NCI-H2227 treated with DMSO at 0.1 percent for 48 hours (cell line): Measurements from ENCODE around the gene PRRG4.
"Not testable (repeated sequence)": the region's sequence is repeated elsewhere in the genome, so short reads cannot be mapped to it uniquely, and the experiment has no call there.

Source experiments
- DNase-seq: peaks from one replicate; lab custom pipeline; 2025; lab: John Stamatoyannopoulos, UW

Gene PRRG4

DNA sequence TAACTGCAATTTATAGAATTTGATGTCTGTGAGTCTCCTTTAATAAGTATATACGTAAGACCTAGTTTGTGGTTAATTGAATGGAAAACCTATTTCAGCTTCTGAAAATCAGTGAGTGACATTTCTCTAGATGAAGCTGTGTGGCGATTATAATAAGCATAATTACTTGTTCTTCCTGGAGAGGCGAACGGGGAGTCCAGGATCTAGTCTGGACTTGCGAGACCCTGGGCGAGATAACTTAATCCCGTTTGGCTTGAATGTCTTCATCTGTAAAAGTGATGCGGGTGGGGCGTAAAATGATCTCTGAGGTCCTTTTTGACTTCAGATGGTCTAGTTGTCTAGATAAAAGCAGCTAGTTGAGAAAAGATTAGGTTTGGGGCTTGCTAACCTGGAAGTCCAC is 1.1 kb downstream of the PRRG4 start:
- no peak for DNase-seq

DNA sequence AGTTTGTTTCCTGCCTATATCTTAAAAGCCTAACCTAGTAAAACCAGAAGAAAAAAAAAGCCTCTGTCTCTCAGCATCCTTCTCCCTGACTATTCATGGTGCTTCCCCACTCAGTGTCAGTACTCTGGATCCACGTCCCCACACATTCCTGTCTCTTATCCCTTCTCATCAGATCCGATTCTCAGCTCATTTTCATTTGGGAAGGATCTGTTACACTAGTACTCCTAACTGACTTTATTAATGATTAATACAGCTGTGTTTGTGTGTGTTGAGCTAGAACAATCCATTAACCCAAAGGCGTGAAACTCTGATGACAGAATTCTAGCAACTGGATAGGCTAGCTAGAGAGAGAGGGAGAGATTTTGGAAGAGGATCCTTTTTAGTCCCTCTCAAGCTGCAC is 1.5 kb downstream of the PRRG4 start:
- DNase-seq, result no peak

DNA sequence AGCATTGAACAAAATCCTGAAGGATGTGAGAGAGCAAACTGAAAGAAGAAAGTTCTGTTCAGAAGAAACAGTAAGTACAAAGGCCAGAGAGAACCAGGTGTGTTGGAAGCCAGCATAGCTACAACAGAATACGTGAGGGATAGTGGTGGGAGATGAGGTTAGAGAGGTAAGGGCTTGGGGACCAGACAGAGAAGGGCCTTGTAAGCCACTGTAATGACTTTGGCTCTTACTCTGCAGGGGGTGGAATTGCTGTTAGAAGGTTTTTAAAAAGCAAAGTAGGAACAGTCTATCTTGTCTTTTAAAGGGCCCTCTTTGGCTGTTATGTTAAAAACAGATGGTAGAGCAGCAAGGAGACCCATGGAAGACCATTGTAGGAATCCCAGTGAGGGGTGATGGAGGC is 4.2 kb downstream of the PRRG4 start:
- DNase-seq, result no peak

DNA sequence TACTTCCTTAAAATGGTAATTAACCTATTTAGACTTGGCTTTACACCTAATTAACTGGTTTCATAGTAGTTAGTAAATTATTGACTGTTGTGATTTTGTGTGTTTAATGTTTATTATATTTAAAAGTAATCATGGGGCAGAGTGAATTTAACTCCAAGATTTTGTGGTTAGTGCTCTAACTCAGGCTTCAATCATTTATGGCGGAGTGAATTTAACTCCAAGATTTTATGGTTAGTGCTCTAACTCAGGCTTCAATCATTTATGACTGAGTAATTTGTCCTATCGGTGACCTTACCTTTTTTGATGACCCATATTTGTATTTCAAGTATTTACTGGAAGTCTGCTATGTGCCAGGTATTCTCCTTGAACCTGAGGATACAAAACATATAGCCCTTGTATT is 7.2 kb downstream of the PRRG4 start:
- no peak for DNase-seq

DNA sequence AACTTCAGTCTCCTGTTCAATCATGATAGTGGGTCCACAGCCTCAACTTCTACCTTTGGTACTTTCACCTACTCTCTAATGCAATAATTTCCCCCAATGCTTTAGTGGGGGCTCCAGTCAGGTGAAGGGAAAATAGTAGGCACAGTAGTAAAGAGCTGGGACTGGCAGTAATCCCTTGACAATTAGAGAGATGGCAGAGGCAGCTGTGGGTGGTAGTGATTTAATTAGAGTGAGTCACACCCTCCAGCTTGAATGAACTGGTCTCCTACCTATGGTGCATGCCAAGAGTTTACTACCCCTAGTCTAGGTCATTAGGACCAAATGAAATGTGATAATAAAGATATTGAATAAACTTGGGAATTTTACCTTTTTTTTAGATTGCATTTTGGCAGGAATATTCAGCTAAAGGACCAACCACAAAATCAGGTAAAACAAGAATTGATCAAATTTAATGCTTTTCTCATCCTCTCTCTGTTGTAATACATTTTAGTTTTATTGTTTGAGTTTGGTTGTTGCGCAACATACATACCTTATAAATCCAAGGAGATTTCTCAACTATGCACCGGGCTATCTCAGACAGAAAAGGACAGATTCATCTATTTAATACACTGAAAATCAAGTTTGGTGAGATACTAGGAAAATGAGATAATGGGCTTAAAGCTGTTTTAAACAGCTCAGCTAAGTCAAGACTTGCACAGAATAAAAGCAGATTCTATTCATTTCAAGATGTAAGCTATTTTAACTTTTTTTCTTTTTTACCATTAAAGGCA is 9.0 kb downstream of the PRRG4 start:
- no peak for DNase-seq

DNA sequence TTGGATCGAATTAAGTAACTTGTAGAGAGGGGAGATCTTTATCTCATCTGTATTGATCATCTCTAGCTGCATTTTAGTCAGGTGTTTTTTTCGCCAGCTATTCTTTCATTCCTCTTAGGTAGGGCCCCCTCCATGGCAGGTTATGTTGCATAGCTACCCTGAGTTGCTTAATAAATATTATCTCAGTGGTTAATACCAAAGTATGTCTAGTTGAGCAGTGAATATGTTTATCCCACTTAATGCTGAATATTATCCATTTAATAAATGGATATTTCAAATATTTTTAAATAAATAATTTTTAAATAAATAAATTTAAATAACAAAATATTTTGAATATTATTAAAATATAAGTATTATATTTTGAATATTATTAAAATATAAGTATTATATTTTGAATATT is 9.6 kb downstream of the PRRG4 start:
- no peak for DNase-seq

DNA sequence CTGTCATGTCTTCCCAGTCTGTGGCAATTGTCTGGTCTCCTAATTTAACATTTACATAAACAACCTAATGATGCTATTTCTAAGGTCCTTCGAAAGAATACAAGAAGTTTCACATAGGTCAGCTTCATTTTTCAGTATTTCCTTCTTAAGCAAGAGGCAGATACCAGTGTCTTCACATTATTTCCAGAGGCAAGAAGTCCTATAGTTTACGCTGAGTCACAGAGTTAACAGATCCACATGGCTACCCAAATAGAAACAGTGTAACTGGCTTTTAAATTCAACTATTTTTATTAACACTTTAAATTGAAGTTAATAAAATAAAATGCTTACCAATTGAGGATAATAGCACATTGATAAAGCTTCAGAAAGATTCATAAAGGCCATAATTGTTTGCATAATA is 10.9 kb downstream of the PRRG4 start:
- no peak for DNase-seq

DNA sequence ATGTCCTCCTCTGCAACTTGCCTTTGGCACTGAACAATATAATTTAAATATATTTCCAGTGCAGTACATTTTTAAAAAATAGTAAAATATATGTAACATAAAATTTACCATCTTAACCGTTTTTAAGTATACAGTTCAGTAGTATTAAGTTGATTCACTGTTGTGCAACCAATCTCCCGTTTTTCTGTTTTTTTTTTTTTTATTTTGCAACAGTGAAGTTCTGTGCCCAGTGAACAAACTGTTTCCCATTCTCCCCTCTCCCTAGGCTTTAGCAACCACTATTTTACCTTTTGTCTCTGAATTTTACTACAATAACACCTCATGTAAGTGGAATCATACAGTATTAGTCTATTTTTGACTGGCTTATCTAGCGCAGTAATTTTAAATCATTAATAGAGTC is 13.8 kb downstream of the PRRG4 start:
- no peak for DNase-seq

DNA sequence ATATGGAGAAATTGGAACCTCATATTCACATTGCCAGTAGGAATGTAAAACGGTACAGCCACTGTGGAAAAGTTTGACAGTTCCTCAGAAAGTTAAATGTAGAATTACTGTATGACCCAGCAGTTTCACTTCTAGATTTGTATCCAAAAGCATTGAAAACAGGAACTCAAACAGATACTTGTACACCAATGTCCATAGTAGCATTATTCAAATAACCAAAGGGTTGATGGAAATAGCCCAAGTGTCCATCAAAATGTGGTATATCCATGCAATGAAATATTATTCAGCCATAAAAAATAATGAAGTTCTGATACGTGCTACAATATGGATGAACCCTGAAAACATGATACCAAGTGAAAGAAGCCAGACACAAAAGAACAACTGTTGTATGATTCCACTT is 17.8 kb downstream of the PRRG4 start:
- DNase-seq, result no peak

DNA sequence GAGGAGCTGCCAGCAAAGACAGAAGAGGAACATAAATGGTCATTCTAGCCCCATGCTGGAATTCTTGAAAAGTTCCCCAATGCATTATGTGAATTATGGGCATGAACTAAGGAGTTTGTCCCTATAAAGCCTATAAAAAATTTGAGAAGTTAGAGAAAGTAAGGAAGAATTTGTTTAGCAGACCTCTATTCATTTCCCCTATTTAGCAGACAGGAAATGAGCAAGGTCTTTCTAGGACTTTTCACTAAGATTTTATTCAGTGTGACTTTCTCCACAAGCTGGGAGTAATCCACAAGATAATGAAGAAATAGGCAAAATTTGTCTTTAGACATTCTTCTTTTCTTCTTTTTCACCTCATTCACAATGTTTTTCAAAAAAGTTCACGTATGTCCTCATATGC is 20.0 kb downstream of the PRRG4 start:
- DNase-seq, result no peak

DNA sequence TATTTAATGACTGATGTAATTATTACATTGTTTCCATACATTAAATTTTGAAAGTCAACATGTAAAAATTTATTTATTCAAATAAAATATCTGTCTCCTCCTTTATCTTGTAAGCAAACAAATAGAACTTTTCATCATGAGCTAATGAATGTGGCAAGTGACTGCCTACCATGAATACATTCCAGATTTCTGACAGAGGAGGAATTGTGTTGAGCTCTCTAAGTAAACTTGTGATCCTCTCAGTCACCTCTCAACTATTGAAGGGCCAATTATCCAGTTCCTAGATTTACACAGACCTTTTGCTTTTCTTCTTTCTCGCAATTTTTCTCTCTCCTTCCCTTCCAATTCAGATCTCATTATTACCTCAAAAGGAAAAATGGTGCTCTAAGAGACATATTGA is 21.5 kb downstream of the PRRG4 start:
- no peak for DNase-seq

DNA sequence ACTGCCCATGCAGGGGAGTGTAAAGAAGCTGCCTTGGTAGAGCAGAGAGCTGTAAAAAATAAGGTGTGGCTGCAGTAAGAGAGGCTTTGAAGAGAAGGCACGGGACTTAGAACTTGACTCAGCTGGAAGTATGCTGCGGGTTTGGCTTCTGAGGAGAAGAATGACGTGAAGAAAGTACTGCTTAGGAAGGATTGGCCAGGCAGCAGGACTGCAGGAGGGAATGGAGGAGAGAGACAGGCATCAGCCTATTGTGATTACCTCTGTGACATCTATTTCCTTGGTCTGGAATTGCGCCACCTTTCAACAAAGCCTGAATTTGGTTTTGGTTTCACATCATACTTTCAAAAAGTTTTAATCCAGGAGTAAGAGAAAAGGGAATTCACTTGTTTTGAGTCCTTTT is 22.5 kb downstream of the PRRG4 start:
- DNase-seq, result no peak

DNA sequence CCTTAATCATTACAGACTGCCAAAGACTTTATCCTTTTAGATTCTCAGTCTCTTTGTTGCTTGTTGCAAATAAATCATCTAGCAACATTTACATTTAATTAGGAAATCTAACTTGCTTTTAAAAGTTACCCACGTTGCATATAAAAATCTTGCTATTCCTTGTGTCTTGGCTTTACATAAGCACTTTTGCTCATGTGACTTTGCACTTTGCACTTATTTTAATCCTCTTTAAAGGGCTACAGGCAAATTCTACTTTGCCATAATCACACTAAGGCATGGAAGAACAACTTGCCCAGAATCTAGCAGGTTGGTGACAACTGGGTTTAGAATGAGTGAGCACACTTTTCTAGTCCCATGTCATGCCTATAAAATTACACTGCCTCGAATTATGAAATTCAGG is 25.9 kb downstream of the PRRG4 start:
- DNase-seq, result no peak

DNA sequence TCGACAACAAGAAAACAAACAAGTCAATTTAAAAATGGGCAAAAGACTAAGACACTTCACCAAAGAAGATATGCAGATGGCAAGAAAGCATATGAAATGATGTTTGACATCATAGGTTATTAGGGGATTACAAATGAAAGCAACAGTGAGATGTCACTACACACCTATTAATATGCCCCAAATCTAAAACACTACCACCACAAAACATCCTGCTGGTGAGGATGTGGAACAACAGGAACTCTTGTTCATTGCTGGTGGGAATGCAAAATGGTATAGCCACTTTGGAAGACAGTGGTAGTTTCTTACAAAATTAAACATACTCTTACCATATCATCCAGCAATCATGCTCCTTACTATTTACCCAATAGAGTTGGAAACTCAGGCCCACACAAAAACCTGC is 29.0 kb downstream of the PRRG4 start:
- no peak for DNase-seq

DNA sequence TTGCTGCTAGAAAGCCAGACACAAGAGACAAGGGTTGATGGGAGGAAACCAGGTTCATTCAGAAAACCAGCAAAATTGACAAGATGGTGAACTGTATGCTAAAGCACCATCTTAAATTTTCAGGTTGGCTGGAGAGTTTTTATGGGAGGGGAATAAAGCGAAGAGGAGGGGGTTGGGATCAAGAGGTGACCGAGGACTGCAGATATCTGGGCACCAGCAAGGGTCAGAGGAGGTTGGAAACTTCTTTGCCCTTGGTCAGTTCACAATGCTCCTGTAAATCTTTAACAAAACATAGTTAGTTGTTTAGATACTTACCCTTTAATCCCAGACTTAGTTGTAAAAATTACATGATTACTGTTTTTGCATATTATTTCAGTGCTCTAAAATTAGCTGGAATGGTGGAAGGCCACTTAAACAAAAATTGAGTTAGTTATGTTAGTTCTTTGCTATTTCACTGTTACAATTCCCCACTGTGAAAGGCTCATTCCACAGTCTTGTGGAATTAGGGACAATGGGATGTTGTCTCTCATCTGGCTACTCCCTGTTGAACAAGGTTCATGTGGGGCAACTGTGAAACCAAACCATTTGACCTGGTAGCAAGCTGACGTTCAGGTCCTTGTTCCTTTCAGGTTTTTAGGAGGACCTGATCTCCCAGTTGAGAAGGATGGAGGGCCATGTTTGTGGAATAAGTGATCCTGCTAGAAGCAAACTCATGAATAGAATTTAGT is 32.3 kb downstream of the PRRG4 start:
- DNase-seq, result no peak

DNA sequence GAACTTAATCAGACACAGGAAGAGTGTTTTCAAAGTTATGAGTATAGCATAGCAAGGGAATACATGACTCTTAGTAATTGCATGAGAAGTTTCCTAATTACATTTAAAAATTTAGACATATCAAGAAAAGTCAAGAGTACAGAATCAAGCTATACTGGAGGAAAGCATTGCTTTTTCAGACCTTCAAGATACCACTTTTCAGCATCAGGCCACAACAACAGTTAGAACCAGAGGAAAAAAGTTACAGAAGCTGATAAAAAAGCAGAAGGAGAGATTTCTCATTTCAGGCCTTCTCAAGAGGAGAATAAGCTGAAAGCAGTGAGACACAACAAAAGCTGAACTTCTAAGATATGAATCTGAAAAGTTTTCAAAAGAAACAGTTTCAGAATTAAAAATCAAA is 34.8 kb downstream of the PRRG4 start:
- no peak for DNase-seq

DNA sequence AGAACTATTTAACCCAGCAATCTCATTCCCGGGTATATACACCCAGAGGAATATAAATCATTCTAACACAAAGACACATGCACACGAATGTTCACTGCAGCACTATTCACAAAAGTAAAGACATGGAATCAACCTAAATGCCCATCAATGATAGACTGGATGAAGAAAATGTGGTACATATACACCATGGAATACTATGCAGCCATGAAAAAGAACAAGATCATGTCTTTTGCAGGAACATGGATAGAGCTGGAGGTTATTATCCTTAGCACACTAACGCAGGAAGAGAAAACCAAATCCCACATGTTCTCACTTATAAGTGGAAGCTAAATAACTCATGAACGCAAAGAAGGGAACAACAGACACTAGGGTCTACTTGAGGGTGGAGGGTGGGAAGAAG is 39.0 kb downstream of the PRRG4 start:
- DNase-seq, result not testable (repeated sequence)

DNA sequence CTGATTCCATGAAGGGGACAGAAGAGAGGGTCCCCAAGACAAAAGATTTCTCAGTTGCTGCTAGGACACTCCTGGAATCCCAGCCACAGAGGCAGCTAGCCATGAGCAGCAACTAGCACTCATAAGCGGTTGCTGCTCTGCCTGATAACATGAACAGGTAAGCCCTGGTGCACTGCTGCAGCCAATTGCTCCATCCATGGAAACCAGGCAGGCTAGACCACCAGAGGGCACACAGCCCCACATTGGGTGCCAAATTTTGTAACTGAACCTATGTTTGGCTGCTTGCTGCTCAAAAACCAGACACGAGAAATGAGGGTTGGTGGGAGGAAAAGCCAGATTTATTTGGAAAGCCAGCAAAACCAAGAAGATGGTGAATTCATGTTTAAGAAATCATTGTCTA is 40.9 kb downstream of the PRRG4 start:
- DNase-seq, result no peak

DNA sequence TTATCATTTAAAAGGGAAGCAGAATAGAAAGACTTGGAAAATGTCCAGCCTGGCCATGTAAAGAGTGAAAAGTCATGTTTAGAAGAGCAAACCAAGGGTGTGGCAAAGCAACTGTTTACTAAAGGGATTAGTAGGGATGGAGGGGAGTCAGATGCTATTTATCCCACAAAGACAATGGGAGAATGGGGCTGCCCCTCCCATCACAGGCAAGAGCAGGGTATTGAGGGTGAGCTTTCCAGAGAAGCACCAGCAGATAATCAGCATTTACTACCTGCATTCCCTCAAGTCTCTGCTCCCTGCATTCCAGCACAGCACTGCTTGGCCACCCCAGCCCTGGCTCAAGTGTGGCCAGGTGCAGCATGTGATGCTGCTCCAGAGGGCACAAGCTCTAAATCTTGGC is 44.4 kb downstream of the PRRG4 start:
- DNase-seq, result no peak

DNA sequence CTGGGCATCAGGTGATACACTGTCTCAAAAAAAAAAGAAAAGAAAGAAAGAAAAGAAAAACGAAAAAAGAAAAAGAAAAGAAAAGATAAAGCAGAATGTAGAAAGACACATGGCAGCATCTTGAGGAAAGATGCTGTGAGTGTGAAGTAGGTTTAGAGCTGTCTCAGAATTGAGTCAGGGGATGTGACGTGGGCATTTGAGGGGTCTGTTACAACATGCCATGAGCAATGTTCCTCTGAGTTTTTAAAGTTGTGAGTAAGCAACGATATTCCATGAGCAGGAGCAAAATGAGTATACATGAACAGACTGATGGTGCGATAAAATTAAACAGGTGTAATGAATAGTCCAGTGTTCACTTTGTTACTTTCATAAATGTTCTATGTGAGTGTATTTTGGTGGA is 51.6 kb downstream of the PRRG4 start:
- no peak for DNase-seq

DNA sequence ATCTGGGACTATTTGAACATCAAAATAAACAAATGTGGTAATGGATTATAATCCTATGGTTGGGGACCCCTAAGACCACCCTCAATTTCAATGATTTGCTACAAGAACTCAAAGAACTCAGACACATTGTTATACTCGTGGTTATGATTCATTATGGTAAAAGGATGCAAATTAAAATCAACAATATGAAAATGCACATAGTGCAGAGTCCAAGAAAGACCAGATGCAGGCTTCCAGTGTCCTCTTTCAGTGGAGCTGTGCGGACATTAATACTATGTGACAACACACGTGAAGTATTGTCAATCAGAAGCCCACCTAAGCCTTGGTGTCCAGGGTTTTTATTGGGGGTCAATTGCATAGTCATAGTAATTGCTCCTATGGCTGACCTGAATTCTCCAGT is 53.7 kb downstream of the PRRG4 start:
- DNase-seq, result no peak

DNA sequence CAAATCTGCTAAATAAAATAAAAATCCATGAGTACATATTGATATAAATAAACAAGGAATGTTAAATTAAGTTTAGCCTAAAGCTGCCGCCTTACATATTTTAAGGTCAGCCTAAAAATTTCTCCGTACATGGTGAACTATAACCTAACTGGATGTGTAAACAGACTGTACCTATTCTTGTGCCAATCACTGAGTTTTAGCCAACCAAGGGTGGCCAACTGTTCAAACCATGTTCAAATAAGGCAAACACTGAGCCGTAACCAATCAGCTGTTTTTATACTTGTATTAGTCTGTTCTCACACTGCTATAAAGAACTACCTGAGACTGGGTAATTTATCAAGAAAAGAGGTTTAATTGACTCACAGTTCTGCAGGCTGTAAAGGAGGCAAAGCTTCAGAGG is 54.3 kb downstream of the PRRG4 start:
- no peak for DNase-seq

DNA sequence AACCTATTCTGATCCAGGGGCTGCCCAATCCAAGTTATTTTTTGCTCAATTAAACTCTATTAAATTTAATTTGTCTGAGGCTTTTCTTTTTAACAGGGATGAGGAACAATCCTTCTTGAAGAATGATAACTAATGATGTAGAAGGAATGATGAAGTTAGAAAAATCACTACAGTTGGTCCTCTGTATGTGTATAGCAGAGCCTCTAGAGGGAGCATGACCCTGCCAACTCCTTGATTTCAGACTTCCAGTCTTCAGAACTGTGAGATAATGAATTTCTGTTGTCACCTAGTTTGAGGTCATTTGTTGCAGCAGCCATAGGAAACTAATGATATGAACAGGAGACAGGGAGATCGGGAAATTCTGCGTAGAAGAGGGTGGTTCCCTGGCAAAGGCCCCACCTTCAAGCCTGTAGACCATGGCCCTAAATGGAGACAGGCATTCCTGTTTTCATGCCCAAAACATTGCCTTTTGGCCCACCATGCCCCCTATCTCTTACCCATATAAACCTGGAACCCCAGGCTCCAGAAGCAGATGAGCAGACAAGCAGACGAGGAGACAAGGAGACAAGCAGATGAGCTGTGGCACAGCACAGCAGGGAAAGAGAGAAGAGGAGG is 55.1 kb downstream of the PRRG4 start:
- no peak for DNase-seq

DNA sequence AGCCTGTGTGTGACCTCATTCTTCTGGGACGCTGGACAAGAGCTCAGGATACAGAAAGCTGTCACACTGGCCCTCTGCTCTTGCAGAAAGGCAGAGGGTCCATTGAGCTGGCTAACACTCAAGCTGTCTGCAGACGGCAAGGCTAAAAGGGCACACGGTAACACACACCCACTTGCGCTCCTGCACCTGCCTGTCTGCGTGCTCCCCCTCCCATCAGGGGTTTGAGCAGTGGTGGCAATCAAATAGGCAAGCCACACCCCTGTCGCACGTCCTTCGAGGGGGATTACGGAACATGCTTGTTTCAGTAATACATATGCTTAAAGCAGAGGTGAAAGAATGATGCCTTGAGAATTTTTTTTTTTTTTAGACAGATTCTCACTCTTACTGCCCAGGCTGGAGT is 55.8 kb downstream of the PRRG4 start:
- no peak for DNase-seq
